Adipose tissue (tissue), 3 donors: ENCODE data around the gene TEKT2. TPM values are rescaled to one million over a fixed set of nuclear protein-coding genes. Genes with fewer than 3 reads are reported as not detected.

Experiments used
- H3K27ac ChIP-seq: one replicate; pipeline ENCODE4 v1.5.1; 2013; ENCODE audit warnings: low read depth, low read length
- WGBS, 3 donors: extraction: QIAGEN DNeasy Blood & Tissue Kit; methylation state at CpG; one replicate each; pipeline ENCODE4 v1.1.7; 2013; 5-methylcytosine and 5-hydroxymethylcytosine counted together
- polyA plus RNA-seq, 3 donors: library from polyadenylated mRNA; stranded (reverse); fragments of 200-250 nt; gene quantifications; one replicate each; pipeline ENCODE4 v1.2.3, GENCODE V29; 2013
- donor health status: healthy with polysubstance abuse.
- donor health status: Bipolar disorder and iron deficiency.
- donor health status: healthy.

TEKT2 gene
- polyA plus RNA-seq, 3 donors = 0.12 to 2.5 TPM; not detected in 1

DNA sequence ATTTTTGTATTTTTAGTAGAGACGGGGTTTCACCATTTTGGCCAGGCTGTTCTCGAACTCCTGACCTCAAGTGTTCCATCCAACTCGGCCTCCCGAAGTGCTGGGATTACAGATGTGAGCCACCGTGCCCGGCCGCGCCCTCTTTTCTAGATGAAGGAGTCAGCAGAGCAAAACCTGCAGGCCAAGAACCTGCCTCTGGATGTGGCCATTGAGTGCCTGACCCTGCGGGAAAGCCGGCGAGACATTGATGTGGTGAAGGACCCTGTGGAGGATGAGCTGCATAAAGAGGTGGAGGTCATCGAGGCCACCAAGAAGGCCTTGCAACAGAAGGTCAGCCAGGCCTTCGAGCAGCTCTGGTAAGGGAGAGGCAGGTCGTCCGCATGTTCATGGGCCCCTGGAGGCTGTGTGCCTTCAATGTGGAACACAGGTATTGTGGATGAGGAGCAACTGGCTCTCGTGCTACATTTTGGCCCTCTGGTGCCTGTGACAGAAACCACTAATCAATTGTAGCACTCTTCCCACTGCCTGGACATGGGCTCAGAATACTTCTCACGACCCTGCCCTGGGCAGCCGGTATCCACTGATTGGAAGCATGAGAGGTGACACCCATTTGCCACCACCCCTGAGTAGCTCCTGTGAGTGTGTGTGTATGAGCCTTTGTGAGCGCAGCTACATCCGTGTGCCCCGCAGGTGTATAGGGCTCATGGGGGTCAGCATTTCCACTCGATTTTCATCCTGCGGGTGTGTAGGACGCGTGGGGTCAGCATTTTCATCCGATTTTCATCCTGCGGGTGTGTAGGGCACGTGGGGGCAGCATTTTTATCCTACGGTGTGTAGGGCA, 2.0 kb downstream of the TEKT2 start:
- H3K27ac ChIP-seq = no peak overlapping the region
- WGBS, 3 donors = 90 to 94% (median 92%) methylated on average over 29 of the region's 29 CpGs

- H3K27ac ChIP-seq = no peak overlapping the region
- 86 to 89% (median 86%) methylated on average over 12 of the region's 12 CpGs for WGBS, 3 donors
Measured at GRCh38 chr1:36086529-36087232, 2.8 kb downstream of the TEKT2 start.

DNA sequence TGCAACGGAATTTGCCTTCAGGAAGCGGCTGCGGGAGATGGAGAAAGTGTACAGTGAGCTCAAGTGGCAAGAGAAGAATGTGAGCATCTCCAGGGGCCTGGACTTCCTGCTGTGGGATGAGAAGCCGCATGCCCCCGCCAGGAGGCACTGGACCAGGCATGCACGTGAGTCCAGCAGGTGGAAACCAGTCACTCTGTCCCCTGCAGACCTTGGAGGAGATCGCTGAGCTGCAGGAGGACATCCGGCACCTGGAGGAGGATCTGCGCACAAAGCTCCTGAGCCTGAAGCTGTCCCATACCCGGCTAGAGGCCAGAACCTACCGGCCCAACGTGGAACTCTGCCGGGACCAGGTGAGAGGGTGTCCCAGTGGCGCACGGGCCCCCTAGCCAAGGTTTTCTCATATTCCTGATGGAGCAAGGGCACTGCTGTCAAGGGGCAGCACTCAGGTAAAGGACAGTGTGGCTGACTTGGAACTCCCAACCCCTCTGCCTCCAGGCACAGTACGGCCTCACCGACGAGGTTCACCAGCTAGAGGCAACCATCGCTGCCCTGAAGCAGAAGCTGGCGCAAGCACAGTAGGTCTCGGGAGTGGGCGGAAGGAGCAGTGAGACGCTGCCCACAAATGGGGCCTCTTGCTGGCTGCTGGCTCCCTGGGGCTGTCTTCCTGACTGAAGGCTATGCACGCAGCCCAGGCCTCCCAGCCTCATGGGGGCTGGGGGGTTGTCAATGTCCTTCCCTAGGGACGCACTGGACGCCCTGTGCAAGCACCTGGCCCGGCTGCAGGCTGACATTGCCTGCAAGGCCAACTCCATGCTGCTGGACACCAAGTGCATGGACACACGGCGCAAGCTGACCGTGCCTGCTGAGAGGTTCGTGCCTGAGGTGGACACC, 3.6 kb downstream of the TEKT2 start:
- no peak overlapping the region for H3K27ac ChIP-seq
- 86 to 90% (median 86%) methylated on average over 31 of the region's 31 CpGs for WGBS, 3 donors

GRCh38 chr1:36088265-36088576, 4.3 kb downstream of the TEKT2 start:
- no peak overlapping the region for H3K27ac ChIP-seq
- 19 to 29% (median 26%) methylated on average over 8 of the region's 8 CpGs for WGBS, 3 donors

GRCh38 chr1:36088577-36089392, 4.9 kb downstream of the TEKT2 start, which contains the start of gene ADPRS:
Gene ADPRS, plus strand, starts transcription at chr1:36088892. Its CDS starts 13 bp downstream, at chr1:36088905.
- WGBS, 3 donors = 1% methylated on average over 66 to 84 of the region's 84 CpGs

GRCh38 chr1:36089393-36090121, 5.7 kb downstream of the TEKT2 start:
- WGBS, 3 donors = 4% methylated on average over 32 of the region's 32 CpGs
- no peak overlapping the region for H3K27ac ChIP-seq

More at GRCh38 chr1:36088577-36089392, 4.9 kb downstream of the TEKT2 start, which contains the start of gene ADPRS:
- H3K27ac ChIP-seq = peak within 1 kb of the TSS; percentile 17

DNA sequence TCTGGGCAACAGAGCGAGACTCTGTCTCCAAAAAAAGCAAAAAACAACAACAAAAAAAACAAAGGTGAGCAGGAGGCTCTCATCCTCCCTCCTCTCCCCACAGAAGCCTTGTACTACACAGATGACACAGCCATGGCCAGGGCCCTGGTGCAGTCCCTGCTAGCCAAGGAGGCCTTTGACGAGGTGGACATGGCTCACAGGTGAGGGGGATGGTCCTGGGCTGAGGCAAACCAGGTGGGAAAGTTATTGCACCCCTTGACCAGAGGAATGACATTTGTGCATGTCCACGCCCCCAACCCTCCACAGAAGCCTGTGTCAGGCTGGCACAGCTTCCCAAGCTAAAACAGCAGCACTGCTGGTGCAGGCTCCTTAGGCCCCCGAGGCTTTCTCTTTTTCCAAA, 7.2 kb downstream of the TEKT2 start:
- no peak overlapping the region for H3K27ac ChIP-seq
- 89 to 91% (median 91%) methylated on average over 4 of the region's 4 CpGs for WGBS, 3 donors

DNA sequence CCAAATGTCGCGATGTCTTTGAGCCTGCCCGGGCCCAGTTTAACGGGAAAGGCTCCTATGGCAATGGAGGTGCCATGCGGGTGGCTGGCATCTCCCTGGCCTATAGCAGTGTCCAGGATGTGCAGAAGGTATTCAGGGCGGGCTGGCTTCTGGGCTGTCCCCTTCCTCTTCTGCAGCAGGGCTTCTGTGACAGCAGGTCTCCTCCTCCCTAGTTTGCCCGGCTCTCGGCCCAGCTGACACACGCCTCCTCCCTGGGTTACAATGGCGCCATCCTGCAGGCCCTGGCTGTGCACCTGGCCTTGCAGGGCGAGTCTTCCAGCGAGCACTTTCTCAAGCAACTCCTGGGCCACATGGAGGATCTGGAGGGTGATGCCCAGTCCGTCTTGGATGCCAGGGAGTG, 7.8 kb downstream of the TEKT2 start:
- no peak overlapping the region for H3K27ac ChIP-seq
- WGBS, 3 donors = 93 to 96% (median 95%) methylated on average over 13 of the region's 13 CpGs

DNA sequence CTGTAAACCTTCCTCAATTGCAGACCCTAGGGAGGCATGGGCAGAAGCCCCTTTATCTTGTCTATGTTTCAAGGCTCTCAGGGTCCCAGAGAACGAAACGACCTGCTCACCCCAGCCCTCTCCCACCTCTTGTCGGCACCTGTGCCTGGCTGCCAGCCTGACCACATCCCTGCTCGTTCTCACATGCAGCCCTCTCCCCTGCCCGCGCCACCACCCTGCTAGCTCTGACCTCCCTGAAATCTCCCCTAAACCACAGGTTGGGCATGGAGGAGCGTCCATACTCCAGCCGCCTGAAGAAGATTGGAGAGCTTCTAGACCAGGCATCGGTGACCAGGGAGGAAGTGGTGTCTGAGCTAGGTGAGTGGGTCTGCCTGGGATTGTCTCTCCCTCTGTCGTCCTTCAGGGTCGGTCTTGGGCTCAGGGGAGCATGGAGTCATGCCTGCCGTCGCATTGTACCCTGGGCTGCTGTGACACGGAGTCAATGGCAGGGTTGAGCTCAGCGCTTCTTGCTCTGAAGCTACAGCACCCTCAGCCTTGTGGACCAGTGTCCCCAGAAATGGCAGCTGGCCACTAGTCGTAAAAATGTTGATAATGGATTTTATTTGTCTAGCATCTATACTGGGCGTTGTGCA, 8.4 kb downstream of the TEKT2 start:
- WGBS, 3 donors = 90 to 94% (median 94%) methylated on average over 17 of the region's 17 CpGs
- no peak overlapping the region for H3K27ac ChIP-seq

- 92 to 93% (median 93%) methylated on average over 9 of the region's 9 CpGs for WGBS, 3 donors
Measured at GRCh38 chr1:36092798-36093185, 8.9 kb downstream of the TEKT2 start.

DNA sequence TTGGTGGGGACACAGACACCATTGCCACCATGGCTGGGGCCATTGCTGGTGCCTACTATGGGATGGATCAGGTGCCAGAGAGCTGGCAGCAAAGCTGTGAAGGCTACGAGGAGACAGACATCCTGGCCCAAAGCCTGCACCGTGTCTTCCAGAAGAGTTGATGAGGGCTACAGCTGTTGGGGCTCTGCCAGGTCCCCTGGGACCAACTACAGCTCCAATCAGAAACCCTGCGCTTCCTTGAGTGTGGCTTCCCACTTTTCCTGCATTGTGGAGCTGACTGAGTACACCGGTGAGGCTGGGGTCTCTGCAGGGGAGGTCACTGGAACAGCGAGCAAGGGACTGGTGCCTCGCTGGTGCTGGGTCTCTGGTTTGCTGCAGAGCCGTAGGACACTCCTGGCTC, 9.3 kb downstream of the TEKT2 start:
- no peak overlapping the region for H3K27ac ChIP-seq
- 70 to 86% (median 79%) methylated on average over 7 of the region's 7 CpGs for WGBS, 3 donors

More at GRCh38 chr1:36092798-36093185, 8.9 kb downstream of the TEKT2 start:
- no peak overlapping the region for H3K27ac ChIP-seq

DNA sequence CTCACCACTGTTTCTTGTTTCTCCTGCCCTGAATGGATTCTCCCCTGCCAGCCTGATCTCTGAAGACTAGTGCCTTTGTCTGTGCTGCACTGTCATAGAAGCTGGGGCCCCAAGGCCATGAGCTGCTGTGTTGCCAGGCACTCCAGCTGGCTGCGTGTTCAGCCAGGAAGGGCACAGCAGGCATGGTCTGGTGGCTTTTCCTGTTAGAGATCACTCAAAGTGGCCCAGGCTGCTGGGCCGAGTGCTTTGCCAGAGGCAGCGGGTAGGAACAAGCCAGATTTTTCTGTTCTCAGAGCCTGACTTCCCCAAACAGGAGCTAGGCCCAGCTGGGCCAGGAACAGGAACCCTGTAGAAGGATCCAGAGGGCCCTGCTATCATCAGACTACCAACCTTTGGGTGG, 10.0 kb downstream of the TEKT2 start:
- WGBS, 3 donors = 73 to 78% (median 78%) methylated on average over 3 of the region's 3 CpGs
- H3K27ac ChIP-seq = no peak overlapping the region

GRCh38 chr1:36094621-36095061, 10.7 kb downstream of the TEKT2 start:
- H3K27ac ChIP-seq = no peak overlapping the region
- WGBS, 3 donors = 80 to 89% (median 82%) methylated on average over 8 of the region's 8 CpGs

- no peak overlapping the region for H3K27ac ChIP-seq
- 64 to 76% (median 66%) methylated on average over 15 of the region's 15 CpGs for WGBS, 3 donors
Measured at GRCh38 chr1:36095760-36096405, 12.0 kb downstream of the TEKT2 start.

- H3K27ac ChIP-seq = no peak overlapping the region
- 72 to 74% (median 73%) methylated on average over 16 of the region's 16 CpGs for WGBS, 3 donors
Measured at GRCh38 chr1:36096500-36097432, 12.9 kb downstream of the TEKT2 start.
